Keratinocyte (primary cell): ENCODE results near the gene IDH3A. TPM values are rescaled to one million over a fixed set of nuclear protein-coding genes. Genes with fewer than 3 reads are reported as not detected.

Source experiments
- DNase-seq: peaks from one replicate; pipeline ENCODE4 v3.0.0-alpha.2; 2011; ENCODE audit warnings: low read depth, missing footprints, low spot score
- FAIRE-seq: peaks from 2 replicates; lab custom pipeline; 2011; peaks lifted over from hg19 to GRCh38; lab: Jason Lieb, UNC
- H2AFZ ChIP-seq: 2 replicates; pipeline ENCODE4 v1.6.0; 2012; ENCODE audit warnings: low read length, control low read depth, inconsistent platforms; ENCODE audit not compliant: control insufficient read depth
- H3K27ac ChIP-seq: 2 replicates; pipeline ENCODE4 v1.5.1; 2011; ENCODE audit warnings: low read length; ENCODE audit not compliant: control insufficient read depth, insufficient read depth
- H3K27me3 ChIP-seq: 3 replicates; pipeline ENCODE4 v1.6.0; 2011; ENCODE audit warnings: low read length; ENCODE audit not compliant: control insufficient read depth, insufficient read depth; ENCODE audit errors: extremely low read depth
- H3K36me3 ChIP-seq, 2 experiments: 2 replicates in 1 of 2; 3 replicates in 1 of 2; pipeline ENCODE4 v1.5.1; 2011; ENCODE audit warnings: low read length in 2 of 2, mild to moderate bottlenecking in 1 of 2; ENCODE audit not compliant: control insufficient read depth in 2 of 2, insufficient read depth in 2 of 2; ENCODE audit errors: extremely low read depth in 1 of 2
- H3K4me1 ChIP-seq: 3 replicates; pipeline ENCODE4 v1.5.1; 2011; ENCODE audit warnings: low read length; ENCODE audit not compliant: control insufficient read depth, insufficient read depth; ENCODE audit errors: extremely low read depth
- H3K4me2 ChIP-seq: 3 replicates; pipeline ENCODE4 v1.6.0; 2011; ENCODE audit warnings: low read depth, low read length; ENCODE audit not compliant: control insufficient read depth, insufficient read depth; ENCODE audit errors: extremely low read depth
- H3K4me3 ChIP-seq, 3 experiments: fragments of 200-600 bp in 1 of 3; sonication (generic) in 1 of 3; 2 replicates in 2 of 3; 3 replicates in 1 of 3; pipeline ENCODE4 v1.5.1; 2011 to 2016; ENCODE audit warnings: low read length in 3 of 3, mild to moderate bottlenecking in 3 of 3, control low read depth in 2 of 3, inconsistent platforms in 1 of 3, low read depth in 1 of 3, mixed read lengths in 1 of 3, mixed run types in 1 of 3, moderate library complexity in 1 of 3; ENCODE audit not compliant: control insufficient read depth in 2 of 3, insufficient read depth in 2 of 3; ENCODE audit errors: extremely low read depth in 1 of 3
- H3K79me2 ChIP-seq: 2 replicates; pipeline ENCODE4 v1.6.0; 2012; ENCODE audit warnings: low read length; ENCODE audit not compliant: control insufficient read depth, insufficient read depth
- H3K9ac ChIP-seq: 3 replicates; pipeline ENCODE4 v1.6.0; 2011; ENCODE audit warnings: low read length; ENCODE audit not compliant: control insufficient read depth, insufficient read depth; ENCODE audit errors: extremely low read depth
- H3K9me1 ChIP-seq: 3 replicates; pipeline ENCODE4 v1.6.0; 2011; ENCODE audit warnings: low read length; ENCODE audit not compliant: control insufficient read depth, insufficient read depth; ENCODE audit errors: extremely low read depth
- H3K9me3 ChIP-seq: 2 replicates; pipeline ENCODE4 v1.5.1; 2012; ENCODE audit warnings: low read depth, low read length; ENCODE audit not compliant: control insufficient read depth
- H4K20me1 ChIP-seq: 3 replicates; pipeline ENCODE4 v1.6.0; 2011; ENCODE audit warnings: low read length; ENCODE audit not compliant: control insufficient read depth, insufficient read depth; ENCODE audit errors: extremely low read depth
- EZH2 ChIP-seq: IDR thresholded peaks from one replicate; pipeline ENCODE4 v1.6.1; 2012; ENCODE audit warnings: inconsistent platforms, mild to moderate bottlenecking, low read length, moderate library complexity
- dilution Hi-C: fragments of 300-500 bp; cut with MboI; formaldehyde crosslinking; loops from one replicate; pipeline ENCODE4 v1.7.0; 2020; ENCODE audit warnings: low sequenced_read_pairs; ENCODE audit not compliant: extremely low pct_ligation_motif_present
- polyA plus RNA-seq, 5 experiments: library from polyadenylated mRNA; depleted of rRNA in 3 of 5; stranded (reverse) in 3 of 5; stranded (forward) in 1 of 5; unstranded in 1 of 5; fragments of >200 nt; gene quantifications; 1 replicate in 1 of 5; 2 replicates in 3 of 5; 3 replicates in 1 of 5; pipeline versions ENCODE4 v1.2.1 to v1.2.3, GENCODE V29; 2011 to 2012; ENCODE audit warnings: missing spikeins in 2 of 5, low read depth in 1 of 5, low replicate concordance in 1 of 5
- TF ChIP-seq, protein P1 (sequence below), 3 experiments: IDR thresholded peaks in 1 of 3; conservative IDR thresholded peaks in 1 of 3; optimal IDR thresholded peaks in 1 of 3; 2 replicates in 2 of 3; 3 replicates in 1 of 3; pipeline versions ENCODE3 to v1.5.1; 2011; ENCODE audit warnings: low read length in 3 of 3, mild to moderate bottlenecking in 3 of 3, moderate library complexity in 2 of 3, control low read depth in 1 of 3, inconsistent platforms in 1 of 3; ENCODE audit not compliant: insufficient read depth in 2 of 3; ENCODE audit errors: extremely low read depth in 1 of 3

IDH3A gene
- polyA plus RNA-seq, 1 donor (not counting 4 experiments of a cell fraction or from before 2014, with no cell fraction given): 118 TPM

DNA sequence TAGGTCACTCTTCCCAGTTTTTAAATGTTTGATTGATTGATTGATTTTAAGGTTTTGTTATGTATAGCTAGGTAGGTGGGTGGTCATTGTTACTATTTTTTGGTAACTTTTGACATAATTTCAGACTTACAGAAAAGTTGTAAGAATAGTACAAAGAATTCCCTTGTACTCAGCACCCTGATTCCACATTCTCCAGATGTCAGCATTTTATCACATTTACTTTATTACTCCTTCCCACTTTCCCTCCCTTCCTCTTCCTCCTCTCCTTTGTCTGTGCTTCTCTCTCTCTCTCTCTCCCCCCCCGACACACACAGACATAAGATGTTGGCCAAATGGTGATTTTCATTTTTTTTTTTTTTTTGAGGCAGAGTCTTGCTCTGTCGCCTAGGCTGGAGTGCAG is 14.8 kb downstream of the IDH3A start:
- H3K4me1 ChIP-seq: no peaks in the 10 kb centered on the region
- no peaks in the 10 kb centered on the region for H4K20me1 ChIP-seq
- no peak overlapping the region for H3K9ac ChIP-seq
- no peak overlapping the region for H3K4me3 ChIP-seq
- H3K9me1 ChIP-seq: no peaks in the 10 kb centered on the region
- no peak for TF ChIP-seq EZH2
- TF ChIP-seq, protein P1, sequence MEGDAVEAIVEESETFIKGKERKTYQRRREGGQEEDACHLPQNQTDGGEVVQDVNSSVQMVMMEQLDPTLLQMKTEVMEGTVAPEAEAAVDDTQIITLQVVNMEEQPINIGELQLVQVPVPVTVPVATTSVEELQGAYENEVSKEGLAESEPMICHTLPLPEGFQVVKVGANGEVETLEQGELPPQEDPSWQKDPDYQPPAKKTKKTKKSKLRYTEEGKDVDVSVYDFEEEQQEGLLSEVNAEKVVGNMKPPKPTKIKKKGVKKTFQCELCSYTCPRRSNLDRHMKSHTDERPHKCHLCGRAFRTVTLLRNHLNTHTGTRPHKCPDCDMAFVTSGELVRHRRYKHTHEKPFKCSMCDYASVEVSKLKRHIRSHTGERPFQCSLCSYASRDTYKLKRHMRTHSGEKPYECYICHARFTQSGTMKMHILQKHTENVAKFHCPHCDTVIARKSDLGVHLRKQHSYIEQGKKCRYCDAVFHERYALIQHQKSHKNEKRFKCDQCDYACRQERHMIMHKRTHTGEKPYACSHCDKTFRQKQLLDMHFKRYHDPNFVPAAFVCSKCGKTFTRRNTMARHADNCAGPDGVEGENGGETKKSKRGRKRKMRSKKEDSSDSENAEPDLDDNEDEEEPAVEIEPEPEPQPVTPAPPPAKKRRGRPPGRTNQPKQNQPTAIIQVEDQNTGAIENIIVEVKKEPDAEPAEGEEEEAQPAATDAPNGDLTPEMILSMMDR (optimal IDR thresholded peaks at IDR 0.05 in 1 of 3, IDR thresholded peaks at IDR 0.05 in 1 of 3, conservative IDR thresholded peaks at IDR 0.05 in 1 of 3; ENCODE audit: extremely low read depth in 1 of 3, insufficient read depth in 2 of 3, low read length in 3 of 3): no peak
- DNase-seq (no peak), FAIRE-seq (no peak)
- no peaks in the 10 kb centered on the region for H3K9me3 ChIP-seq
- H2AFZ ChIP-seq: no peak overlapping the region
- H3K27me3 ChIP-seq: no peaks in the 10 kb centered on the region
- H3K79me2 ChIP-seq: no peaks in the 10 kb centered on the region
- H3K27ac ChIP-seq: no peak overlapping the region
- no peak overlapping the region for H3K4me2 ChIP-seq
- dilution Hi-C loops: no loop called here
- peaks cover 23 to 30% of the 10 kb centered on the region in 2 experiments for H3K36me3 ChIP-seq

DNA sequence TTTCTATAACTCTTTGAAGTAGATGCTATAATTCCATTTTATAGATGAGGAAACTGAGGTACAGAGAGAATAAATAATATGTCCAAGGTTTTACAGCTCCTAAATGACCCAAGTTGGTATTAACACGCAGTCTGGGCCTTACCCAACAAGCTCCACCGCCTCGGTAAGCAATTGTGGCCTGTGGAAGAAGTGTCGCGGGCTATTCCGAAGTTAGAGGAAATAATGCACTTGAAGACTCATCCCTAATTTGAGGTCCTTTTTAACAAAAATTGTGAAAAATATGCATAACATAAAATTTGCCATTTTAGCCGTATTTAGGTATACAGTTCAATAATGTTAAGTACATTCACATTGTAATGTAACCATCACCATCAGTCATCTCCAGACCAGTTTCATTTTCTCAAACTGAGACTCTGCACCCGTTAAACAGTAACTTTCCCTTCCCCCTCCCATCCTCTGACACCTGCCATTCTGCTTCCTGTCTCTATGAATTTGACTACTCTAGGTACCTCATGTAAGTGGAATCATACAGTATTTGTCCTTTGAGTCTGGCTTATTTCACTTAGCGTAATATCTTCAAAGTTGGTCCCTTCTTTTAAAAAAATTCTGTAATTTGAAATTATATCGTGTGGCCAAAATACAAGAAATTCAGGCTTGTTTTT is 18.2 kb downstream of the IDH3A start:
- FAIRE-seq (no peak), DNase-seq (no peak)
- Histone ChIP-seq H3K9ac (no peak overlapping the region), H3K79me2 (no peaks in the 10 kb centered on the region), H3K36me3 (peaks cover 19 to 28% of the 10 kb centered on the region in 2 experiments), H3K4me3 (no peak overlapping the region), H3K4me1 (no peaks in the 10 kb centered on the region), H3K4me2 (no peak overlapping the region), H4K20me1 (no peaks in the 10 kb centered on the region), H3K27ac (no peak overlapping the region), H3K9me3 (no peaks in the 10 kb centered on the region), H2AFZ (no peak overlapping the region), H3K27me3 (no peaks in the 10 kb centered on the region), H3K9me1 (no peaks in the 10 kb centered on the region)
- dilution Hi-C loops: no loop called here
- TF ChIP-seq EZH2: no peak
- TF ChIP-seq, protein P1 (optimal IDR thresholded peaks at IDR 0.05 in 1 of 3, IDR thresholded peaks at IDR 0.05 in 1 of 3, conservative IDR thresholded peaks at IDR 0.05 in 1 of 3; ENCODE audit: extremely low read depth in 1 of 3, insufficient read depth in 2 of 3, low read length in 3 of 3): no peak
